IMR-90 (cell line): ENCODE results near the gene NDUFV3. TPM values are rescaled to one million over a fixed set of nuclear protein-coding genes. Genes with fewer than 3 reads are reported as not detected.

Source experiments
- ATAC-seq: fragments of 200-7000 bp; cut with Tn5 transposase; 2 replicates; pipeline ENCODE4 v1.9.1; 2020; ENCODE audit warnings: low read depth, mild to moderate bottlenecking, moderate library complexity
- BruUV-seq: library from RNA; stranded (reverse); fragments of 400-500 nt; replicated peaks from 2 replicates; lab custom pipeline; 2021; lab: Mats Ljungman, UMichigan
- CTCF ChIA-PET: fragments of 300-600 bp; formaldehyde crosslinking; extraction: SDS; loops from one replicate; lab custom pipeline; 2021; ENCODE audit warnings: antibody characterized with exemption; lab: Yijun Ruan, JAX
- POLR2A ChIA-PET: fragments of 300-600 bp; sonication (Branson Sonifier 250); formaldehyde crosslinking; loops from one replicate; lab custom pipeline; 2022; ENCODE audit warnings: antibody characterized with exemption; ENCODE audit not compliant: unreplicated experiment; lab: Charles Lee
- DNase-seq: peaks from one replicate; pipeline ENCODE4 v3.0.0; 2013
- H2AFZ ChIP-seq: replicated peaks from 2 replicates; pipeline ENCODE3; 2013; ENCODE audit warnings: low read length, mild to moderate bottlenecking; ENCODE audit not compliant: poor library complexity
- H2AK5ac ChIP-seq: 2 replicates; pipeline ENCODE4 v1.6.1; 2013; ENCODE audit warnings: low read depth, low read length, inconsistent platforms
- H2AK9ac ChIP-seq: replicated peaks from 2 replicates; pipeline ENCODE3; 2013; ENCODE audit warnings: mild to moderate bottlenecking, low read depth, low read length, moderate library complexity; ENCODE audit not compliant: poor library complexity
- H2BK120ac ChIP-seq: 2 replicates; pipeline ENCODE4 v1.6.1; 2013; ENCODE audit warnings: low read depth, low read length, inconsistent platforms
- H2BK15ac ChIP-seq: 3 replicates; pipeline ENCODE4 v1.6.1; 2013; ENCODE audit warnings: low read depth, low read length, inconsistent platforms
- H2BK20ac ChIP-seq: 2 replicates; pipeline ENCODE4 v1.6.1; 2013; ENCODE audit warnings: low read depth, mild to moderate bottlenecking, inconsistent platforms, low read length, moderate library complexity
- H2BK5ac ChIP-seq: 2 replicates; pipeline ENCODE4 v1.6.1; 2013; ENCODE audit warnings: mild to moderate bottlenecking, low read depth, low read length, inconsistent platforms; ENCODE audit not compliant: poor library complexity, severe bottlenecking
- H3K14ac ChIP-seq: replicated peaks from 2 replicates; pipeline ENCODE4 v1.6.1; 2013; ENCODE audit warnings: low read depth, low read length, inconsistent platforms
- H3K18ac ChIP-seq: 2 replicates; pipeline ENCODE4 v1.6.1; 2013; ENCODE audit warnings: low read depth, low read length, control low read depth
- H3K23ac ChIP-seq: 2 replicates; pipeline ENCODE4 v1.6.1; 2013; ENCODE audit warnings: low read depth, low read length, inconsistent platforms
- H3K27ac ChIP-seq: 2 replicates; pipeline ENCODE4 v1.5.1; 2013; ENCODE audit warnings: mild to moderate bottlenecking, control low read depth, low read length; ENCODE audit not compliant: insufficient read depth
- H3K27me3 ChIP-seq: 2 replicates; pipeline ENCODE4 v1.6.1; 2013; ENCODE audit warnings: low read length; ENCODE audit not compliant: control insufficient read depth, insufficient read depth
- H3K36me3 ChIP-seq: 2 replicates; pipeline ENCODE4 v1.6.1; 2013; ENCODE audit warnings: low read length, mixed read lengths; ENCODE audit not compliant: control insufficient read depth, insufficient read depth
- H3K4ac ChIP-seq: 2 replicates; pipeline ENCODE4 v1.6.1; 2013; ENCODE audit warnings: low read depth, low read length, inconsistent platforms
- H3K4me1 ChIP-seq: 2 replicates; pipeline ENCODE4 v1.6.1; 2013; ENCODE audit warnings: low read length, mixed read lengths; ENCODE audit not compliant: control insufficient read depth, insufficient read depth
- H3K4me2 ChIP-seq: 2 replicates; pipeline ENCODE4 v1.6.1; 2013; ENCODE audit warnings: low read depth, mild to moderate bottlenecking, control low read depth, low read length, moderate library complexity
- H3K4me3 ChIP-seq: 2 replicates; pipeline ENCODE4 v1.5.1; 2013; ENCODE audit warnings: low read depth, mild to moderate bottlenecking, control low read depth, low read length, moderate library complexity; ENCODE audit not compliant: insufficient read depth
- H3K56ac ChIP-seq: 2 replicates; pipeline ENCODE4 v1.6.1; 2013; ENCODE audit warnings: low read length, inconsistent platforms; ENCODE audit not compliant: insufficient read depth; ENCODE audit errors: extremely low read depth
- H3K79me1 ChIP-seq, 2 experiments: 2 replicates each; pipeline ENCODE4 v1.6.1; 2013; ENCODE audit warnings: low read length in 2 of 2, inconsistent platforms in 1 of 2, low read depth in 1 of 2
- H3K9ac ChIP-seq: 2 replicates; pipeline ENCODE4 v1.6.1; 2013; ENCODE audit warnings: low read depth, low read length, control low read depth
- H3K9me1 ChIP-seq: 2 replicates; pipeline ENCODE4 v1.6.1; 2013; ENCODE audit warnings: low read length, inconsistent platforms; ENCODE audit not compliant: insufficient read depth
- H3K9me3 ChIP-seq: 2 replicates; pipeline ENCODE4 v1.6.1; 2013; ENCODE audit warnings: low read length; ENCODE audit not compliant: control insufficient read depth, insufficient read depth
- H4K20me1 ChIP-seq: 2 replicates; pipeline ENCODE4 v1.6.1; 2013; ENCODE audit warnings: low read length, inconsistent platforms; ENCODE audit not compliant: insufficient read depth
- H4K5ac ChIP-seq: 2 replicates; pipeline ENCODE4 v1.6.1; 2013; ENCODE audit warnings: mild to moderate bottlenecking, low read depth, low read length, control low read depth
- H4K8ac ChIP-seq, 2 experiments: 2 replicates each; pipeline ENCODE4 v1.6.1; 2013; ENCODE audit warnings: low read depth in 2 of 2, low read length in 2 of 2, control low read depth in 1 of 2, inconsistent platforms in 1 of 2
- H4K91ac ChIP-seq: 2 replicates; pipeline ENCODE4 v1.6.1; 2013; ENCODE audit warnings: low read depth, low read length, inconsistent platforms; ENCODE audit not compliant: insufficient read depth
- CEBPB ChIP-seq: IDR thresholded peaks from 2 replicates; pipeline ENCODE4 v1.6.1; 2012; ENCODE audit warnings: low read depth, low read length, improper control_type of control experiment
- CHD1 ChIP-seq: IDR thresholded peaks from 2 replicates; pipeline ENCODE4 v1.6.1; 2012; ENCODE audit warnings: low read depth, low read length, improper control_type of control experiment
- CTCF ChIP-seq: conservative IDR thresholded peaks from 2 replicates; pipeline ENCODE4 v1.5.1; 2012; ENCODE audit warnings: mild to moderate bottlenecking, low read depth, low read length, improper control_type of control experiment
- MAFK ChIP-seq: IDR thresholded peaks from 2 replicates; pipeline ENCODE4 v1.6.1; 2012; ENCODE audit warnings: low read depth, low read length, improper control_type of control experiment
- MAZ ChIP-seq: IDR thresholded peaks from 2 replicates; pipeline ENCODE4 v1.6.1; 2012; ENCODE audit warnings: low read depth, mild to moderate bottlenecking, low read length, improper control_type of control experiment, moderate library complexity, borderline replicate concordance
- MXI1 ChIP-seq: IDR thresholded peaks from 2 replicates; pipeline ENCODE4 v1.6.1; 2012; ENCODE audit warnings: low read depth, mild to moderate bottlenecking, low read length, moderate library complexity, borderline replicate concordance
- NFE2L2 ChIP-seq: fragments of 150-350 bp; IDR thresholded peaks from 2 replicates; pipeline ENCODE4 v1.6.1; 2016; ENCODE audit warnings: low read depth, mild to moderate bottlenecking, low read length
- POLR2A ChIP-seq: IDR thresholded peaks from 2 replicates; pipeline ENCODE4 v1.6.1; 2012; ENCODE audit warnings: mild to moderate bottlenecking, low read depth, low read length
- RAD21 ChIP-seq: IDR thresholded peaks from 2 replicates; pipeline ENCODE4 v1.6.1; 2012; ENCODE audit warnings: low read length, improper control_type of control experiment
- RCOR1 ChIP-seq: IDR thresholded peaks from 2 replicates; pipeline ENCODE4 v1.6.1; 2012; ENCODE audit warnings: mild to moderate bottlenecking, low read length, improper control_type of control experiment; ENCODE audit not compliant: insufficient replicate concordance
- RFX5 ChIP-seq: IDR thresholded peaks from 2 replicates; pipeline ENCODE4 v1.8.0; 2012; ENCODE audit warnings: low read depth, mild to moderate bottlenecking, low read length, moderate library complexity
- SMC3 ChIP-seq: fragments of 150-350 bp; IDR thresholded peaks from 2 replicates; pipeline ENCODE4 v1.6.1; 2016; ENCODE audit warnings: low read depth, mild to moderate bottlenecking, antibody characterized with exemption, low read length, moderate library complexity
- USF2 ChIP-seq: fragments of 150-350 bp; IDR thresholded peaks from 2 replicates; pipeline ENCODE4 v1.6.1; 2017; ENCODE audit warnings: mild to moderate bottlenecking, antibody characterized with exemption, low read length, low read depth
- WGBS, 2 experiments: methylation state at CpG; one replicate each; pipeline versions ENCODE4 v1.1.5 to v1.1.7; 2013; ENCODE audit warnings: missing lambda C conversion rate in 2 of 2; ENCODE audit not compliant: insufficient read length in 1 of 2; ENCODE audit errors: extremely low coverage in 2 of 2; 5-methylcytosine and 5-hydroxymethylcytosine counted together
- dilution Hi-C: fragments of 300-500 bp; cut with HindIII; formaldehyde crosslinking; loops from one replicate; pipeline ENCODE4 v1.14.3; 2018; ENCODE audit warnings: low sequenced_read_pairs; ENCODE audit not compliant: unreplicated experiment
- in situ Hi-C: fragments of 300-500 bp; cut with MboI; formaldehyde crosslinking; loops from 3 replicates; pipeline ENCODE4 v1.14.3; 2019; ENCODE audit warnings: low sequenced_read_pairs, inconsistent platforms, mixed read lengths
- intact Hi-C: fragments of 100-400 bp; cut with micrococcal nuclease; formaldehyde crosslinking; loops from 2 replicates; pipeline ENCODE4 v1.10.0; 2022
- polyA plus RNA-seq, 3 experiments: library from polyadenylated mRNA; depleted of rRNA; stranded (reverse); fragments of >200 nt; gene quantifications; 2 replicates each; pipeline ENCODE4 v1.2.3, GENCODE V29; 2012; ENCODE audit warnings: low replicate concordance in 1 of 3
- total RNA-seq: library from RNA; depleted of rRNA; stranded (reverse); fragments of >200 nt; gene quantifications from 2 replicates; pipeline ENCODE4 v1.2.3, GENCODE V29; 2012
- TF ChIP-seq, protein P1 (sequence below): fragments of 150-350 bp; IDR thresholded peaks from 2 replicates; pipeline ENCODE4 v1.6.1; 2016; ENCODE audit warnings: low read depth, mild to moderate bottlenecking, low read length, moderate library complexity, borderline replicate concordance

NDUFV3 gene
- total and polyA plus RNA-seq, 2 of the 4 experiments (the other 2 are of a cell fraction), result 38.5 to 55.6 TPM

DNA sequence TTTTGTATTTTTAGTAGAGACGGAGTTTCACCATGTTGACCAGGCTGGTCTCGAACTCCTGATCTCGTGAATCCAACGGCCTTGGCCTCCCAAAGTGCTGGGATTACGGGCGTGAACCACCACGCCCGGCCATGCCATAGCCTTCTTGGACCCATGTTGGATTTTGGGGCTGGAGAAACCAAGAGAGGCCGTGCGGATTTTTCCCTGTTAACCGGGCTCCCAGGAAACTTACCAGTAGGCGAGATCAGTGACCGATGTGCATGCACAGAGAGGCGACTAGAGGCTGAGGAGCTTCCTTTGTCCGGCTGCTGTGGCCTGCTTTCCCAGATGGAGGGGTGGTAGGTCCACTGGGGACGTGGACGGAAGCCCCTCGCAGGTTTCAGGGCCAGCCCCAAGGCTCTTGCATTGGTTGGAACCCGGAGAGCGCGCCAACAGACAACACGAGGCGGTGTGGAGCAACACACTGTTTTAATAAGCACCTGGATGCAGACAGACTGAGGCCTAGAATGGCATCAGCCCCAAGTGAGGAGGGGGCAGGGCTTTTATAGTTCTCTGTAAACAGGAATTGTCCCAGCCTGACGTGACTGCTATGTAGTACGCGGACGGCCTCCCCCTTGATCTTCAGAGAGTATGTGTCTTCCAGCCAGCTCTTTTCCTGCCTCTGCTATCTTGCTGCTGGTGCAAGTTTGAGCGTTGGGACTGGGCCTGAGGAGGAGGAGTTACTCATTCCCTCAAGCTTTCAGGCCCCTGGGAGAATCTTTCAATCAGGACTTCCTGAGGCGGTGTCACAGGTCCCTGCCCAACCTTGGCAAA, 32.2 kb downstream of the NDUFV3 start, which contains the start of gene ERVH48-1:
Gene ERVH48-1, minus strand, starts transcription at position 517 of the 813 bp plus-strand sequence. CDS start 6,624 bp downstream, outside the sequence.
- Histone ChIP-seq H2AFZ (no peak within 1 kb of the TSS), H2AK9ac (peak within 1 kb of the TSS; percentile 60), H3K4me1 (peaks cover 3% of the 10 kb centered on the region), H4K20me1 (no peaks in the 10 kb centered on the region), H4K5ac (peak within 1 kb of the TSS; percentile 87; the same call in 1 of the 2 replicates), H3K27me3 (no peaks in the 10 kb centered on the region), H3K23ac (no peak within 1 kb of the TSS), H2BK5ac (no peak within 1 kb of the TSS), H3K56ac (no peak within 1 kb of the TSS), H4K91ac (peak within 1 kb of the TSS; percentile 37; the same call in 1 of the 2 replicates), H3K4ac (peak within 1 kb of the TSS; percentile 75; the same call in 1 of the 2 replicates), H2BK20ac (no peak within 1 kb of the TSS), H3K27ac (no peak within 1 kb of the TSS), H3K14ac (no peak within 1 kb of the TSS), H3K4me3 (no peak within 1 kb of the TSS), H4K8ac (peak within 1 kb of the TSS; percentile 89 to 98; a peak in 3 of 4 replicates), H3K9ac (no peak within 1 kb of the TSS), H2BK15ac (peak within 1 kb of the TSS; percentile 34; the same call in 1 of the 3 replicates), H3K18ac (no peak within 1 kb of the TSS), H3K79me1 (no peaks in the 10 kb centered on the region), H3K9me1 (no peaks in the 10 kb centered on the region), H3K9me3 (no peaks in the 10 kb centered on the region), H3K4me2 (no peak within 1 kb of the TSS), H2AK5ac (peak within 1 kb of the TSS; percentile 89; the same call in 1 of the 2 replicates), H2BK120ac (no peak within 1 kb of the TSS), H3K36me3 (no peaks in the 10 kb centered on the region)
- ATAC-seq (no peak), DNase-seq (peak; percentile 11)
- in situ Hi-C loops, result no loop called here
- dilution Hi-C loops, result no loop called here
- ChIA-PET CTCF (no interaction called here), POLR2A (no interaction called here)
- WGBS, 2 experiments, result 92% methylated on average over 16 of the region's 29 CpGs; no CpG with 5 or more reads in 1 of the 2 experiments
- intact Hi-C loops, result no loop called here
- BruUV-seq, result no TSS peak
- TF ChIP-seq USF2 (no peak), RAD21 (no peak), CEBPB (no peak), MAZ (no peak), CHD1 (no peak), RFX5 (no peak), NFE2L2 (no peak), POLR2A (no peak), CTCF (no peak), MXI1 (no peak), SMC3 (no peak), MAFK (no peak), RCOR1 (no peak)
- TF ChIP-seq, protein P1, sequence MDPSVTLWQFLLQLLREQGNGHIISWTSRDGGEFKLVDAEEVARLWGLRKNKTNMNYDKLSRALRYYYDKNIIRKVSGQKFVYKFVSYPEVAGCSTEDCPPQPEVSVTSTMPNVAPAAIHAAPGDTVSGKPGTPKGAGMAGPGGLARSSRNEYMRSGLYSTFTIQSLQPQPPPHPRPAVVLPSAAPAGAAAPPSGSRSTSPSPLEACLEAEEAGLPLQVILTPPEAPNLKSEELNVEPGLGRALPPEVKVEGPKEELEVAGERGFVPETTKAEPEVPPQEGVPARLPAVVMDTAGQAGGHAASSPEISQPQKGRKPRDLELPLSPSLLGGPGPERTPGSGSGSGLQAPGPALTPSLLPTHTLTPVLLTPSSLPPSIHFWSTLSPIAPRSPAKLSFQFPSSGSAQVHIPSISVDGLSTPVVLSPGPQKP, result no peak
